NCI-H1048 (cell line): Measurements from ENCODE around the gene LMOD1.
"Not testable (repeated sequence)": the region's sequence is repeated elsewhere in the genome, so short reads cannot be mapped to it uniquely, and the experiment has no call there.

Experiments used
- DNase-seq: peaks from one replicate; lab custom pipeline; 2025; lab: John Stamatoyannopoulos, UW

LMOD1 gene

GRCh38 chr1:201946224-201946908 is at the start of gene LMOD1:
TSS of gene LMOD1 (minus strand) at chr1:201946548. CDS start at chr1:201946340, 208 bp downstream.
- DNase-seq, result no peak

- DNase-seq, result no peak
These were observed 44.1 kb upstream of the LMOD1 start for GRCh38 chr1:201990427-201990826.

GRCh38 chr1:201989354-201990128 is 43.2 kb upstream of the LMOD1 start:
- no peak for DNase-seq

DNA sequence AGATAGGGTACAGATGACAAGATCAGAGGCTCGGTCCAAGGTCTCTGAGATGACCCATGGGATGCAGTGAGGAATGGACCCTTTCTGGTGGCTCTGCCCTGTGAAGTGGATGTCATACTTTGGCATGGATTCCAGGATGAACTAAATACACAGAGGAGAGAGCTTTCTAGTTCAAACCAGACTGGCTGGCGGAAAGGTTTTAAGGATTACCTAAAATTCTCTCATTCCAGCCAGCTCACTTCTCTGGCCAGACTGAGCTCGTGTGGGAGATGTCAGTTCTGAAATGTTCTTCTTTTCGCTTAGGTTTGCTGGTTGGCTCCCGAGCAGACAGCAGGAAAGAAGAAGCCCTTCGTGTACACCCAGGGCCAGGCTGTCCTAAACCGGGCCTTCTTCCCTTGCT is 42.3 kb upstream of the LMOD1 start:
- no peak for DNase-seq

- no peak for DNase-seq
These were observed 39.0 kb upstream of the LMOD1 start for GRCh38 chr1:201985355-201985754.

- no peak for DNase-seq
These were observed 38.1 kb upstream of the LMOD1 start for GRCh38 chr1:201984446-201984845.

DNA sequence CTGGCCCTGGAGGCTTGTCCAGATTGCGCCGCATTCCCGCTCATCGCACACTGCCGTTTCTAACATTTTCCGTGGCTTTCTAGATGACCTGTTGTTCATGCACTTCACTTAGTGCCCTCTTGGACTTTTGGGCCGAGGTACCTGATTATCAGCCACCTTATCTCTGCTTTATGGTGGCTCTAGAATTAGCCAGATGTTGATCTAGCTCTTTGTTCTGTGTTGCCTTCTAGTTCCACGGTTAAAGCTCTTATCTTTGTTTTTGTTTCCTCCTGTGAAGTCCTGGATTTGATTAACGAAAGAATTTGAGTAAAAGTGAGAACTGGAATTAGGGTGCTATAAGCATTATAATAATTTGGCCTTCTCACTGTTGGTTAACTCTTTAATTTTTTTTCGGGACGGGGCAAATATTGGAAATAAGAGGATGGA is 37.0 kb upstream of the LMOD1 start:
- DNase-seq, result no peak

- no peak for DNase-seq
These were observed 36.5 kb upstream of the LMOD1 start, which contains the start of gene RNPEP for GRCh38 chr1:201982623-201983379. TSS of gene RNPEP (plus strand) at chr1:201982648. CDS start at chr1:201982667, 19 bp downstream.

DNA sequence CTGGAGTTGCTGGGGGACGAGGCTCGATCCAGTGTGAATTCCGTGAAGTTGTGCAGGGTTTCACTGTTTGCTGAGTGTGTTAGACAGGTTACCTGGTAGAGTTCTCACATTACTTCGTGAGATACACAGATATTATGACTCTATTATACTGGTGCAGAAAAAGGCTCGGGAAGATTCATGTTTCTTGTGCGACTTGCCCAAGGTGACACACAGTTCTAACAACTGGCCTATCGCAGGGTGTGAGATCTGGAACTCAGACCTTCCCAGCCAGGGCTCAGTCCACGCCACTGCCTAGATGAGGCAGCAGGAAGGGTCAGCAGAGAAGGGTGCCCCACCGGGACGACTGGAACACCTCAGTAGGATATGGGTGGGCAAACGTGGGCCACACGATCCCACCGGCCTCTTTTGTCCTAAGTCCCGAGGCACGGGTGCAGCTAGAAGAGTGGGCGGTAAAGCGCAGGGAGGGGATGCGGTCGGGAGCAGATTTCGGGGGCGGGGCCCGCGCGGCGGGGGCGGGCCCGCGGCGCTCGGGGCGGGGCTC is 35.8 kb upstream of the LMOD1 start:
- no peak for DNase-seq

DNA sequence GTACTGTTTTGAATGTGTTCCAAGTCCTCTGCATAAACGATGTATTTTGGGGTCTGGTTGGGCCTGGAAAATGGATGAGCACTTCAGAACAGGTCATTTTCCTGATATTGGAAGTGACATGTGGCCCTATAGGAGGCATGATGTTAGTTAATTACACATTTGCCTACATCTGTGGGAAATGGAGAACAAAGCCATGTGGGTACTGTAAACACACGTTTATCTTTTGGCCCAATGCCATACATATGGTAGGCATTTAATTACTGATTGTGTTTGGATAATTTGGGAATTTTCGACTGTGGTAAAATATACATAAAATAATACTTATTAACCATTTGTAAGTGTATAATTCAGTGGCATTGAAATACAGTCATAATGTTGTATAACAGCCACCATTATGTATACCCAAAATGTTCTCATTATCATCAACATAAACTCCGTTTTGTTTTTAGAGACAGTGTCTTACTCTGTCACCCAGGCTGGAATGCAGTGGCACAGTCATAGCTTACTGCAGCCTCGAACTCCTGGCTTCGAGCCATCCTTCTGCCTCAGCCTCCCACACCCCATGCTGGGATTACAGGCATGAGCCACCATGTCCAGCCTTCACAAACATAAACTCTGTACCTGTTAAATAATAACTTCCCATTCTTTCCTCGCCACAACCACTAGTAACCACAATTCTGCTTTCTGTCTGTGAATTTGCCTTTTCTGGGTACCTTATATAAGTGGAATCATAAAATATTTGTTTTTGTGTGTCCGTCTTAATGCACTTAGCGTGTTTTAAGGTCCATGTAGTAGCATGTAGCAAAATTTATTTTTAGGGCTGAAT is 24.2 kb upstream of the LMOD1 start:
- no peak for DNase-seq

DNA sequence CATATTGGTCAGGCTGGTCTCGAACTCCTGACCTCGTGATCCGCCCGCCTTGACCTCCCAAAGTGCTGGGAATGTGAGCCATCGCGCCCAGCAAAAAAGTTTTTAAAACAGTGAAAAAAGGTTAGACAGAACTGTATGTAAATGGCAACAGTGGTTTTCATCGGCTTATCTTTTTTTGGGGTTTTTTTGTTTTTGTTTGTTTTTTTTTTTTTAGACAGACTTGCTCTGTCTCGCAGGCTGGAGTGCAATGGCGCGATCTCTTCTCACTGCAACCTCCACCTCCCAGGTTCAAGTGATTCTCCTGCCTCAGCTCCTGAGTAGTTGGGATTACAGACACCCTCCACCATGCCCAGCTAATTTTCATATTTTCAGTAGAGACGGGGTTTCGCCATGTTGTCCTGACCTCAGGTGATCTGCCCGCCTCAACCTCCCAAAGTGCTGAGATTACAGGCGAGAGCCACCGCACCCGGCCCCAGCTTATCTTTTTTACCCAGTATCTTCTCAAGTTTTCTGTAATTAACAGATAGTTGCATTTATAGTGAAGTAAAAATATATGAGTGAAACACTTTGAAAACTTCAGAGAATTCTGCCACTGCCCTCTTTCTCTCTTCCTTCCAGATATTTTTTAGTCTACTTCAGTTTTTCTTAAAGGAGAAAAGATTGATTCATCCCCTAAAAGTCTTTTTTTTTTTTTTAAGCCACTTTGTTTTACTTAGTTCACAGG is 22.0 kb upstream of the LMOD1 start:
- DNase-seq, result no peak

DNA sequence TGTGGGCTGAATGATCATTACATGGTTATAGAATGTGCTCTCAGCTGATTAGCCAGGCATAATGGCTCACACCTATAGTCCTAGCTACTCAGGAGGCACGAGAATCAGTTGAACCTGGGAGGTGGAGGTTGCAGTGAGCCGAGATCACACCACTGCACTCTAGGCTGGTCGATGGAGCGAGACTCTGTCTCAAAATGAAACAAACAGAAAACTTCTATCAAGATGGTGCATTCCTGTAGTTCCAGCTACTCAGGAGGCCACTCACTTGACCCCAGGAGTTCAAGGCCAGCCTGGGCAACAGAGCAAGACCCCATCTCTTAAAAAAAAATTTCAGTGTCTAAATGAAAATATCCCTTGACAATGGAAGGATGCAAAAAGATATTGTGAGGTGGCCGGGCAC is 19.8 kb upstream of the LMOD1 start:
- no peak for DNase-seq

DNA sequence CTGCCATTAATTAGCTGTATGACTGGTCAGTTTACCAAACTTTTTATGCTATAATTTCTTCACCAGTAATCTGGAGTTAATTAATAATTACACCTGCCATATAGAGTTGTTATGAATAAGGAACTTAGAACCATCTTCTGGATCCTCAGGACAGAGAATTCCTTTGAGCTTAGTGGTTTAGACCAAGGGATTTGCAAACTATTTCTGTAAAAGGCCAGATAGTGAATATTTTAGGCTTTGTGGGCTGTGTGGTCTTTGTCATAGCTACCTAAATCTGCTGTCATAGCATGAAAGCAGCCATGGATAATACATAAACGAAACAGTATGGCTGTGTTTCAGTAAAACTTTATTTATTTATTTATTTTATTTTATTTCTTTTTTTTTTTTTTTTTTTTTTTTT is 17.9 kb upstream of the LMOD1 start:
- no peak for DNase-seq

DNA sequence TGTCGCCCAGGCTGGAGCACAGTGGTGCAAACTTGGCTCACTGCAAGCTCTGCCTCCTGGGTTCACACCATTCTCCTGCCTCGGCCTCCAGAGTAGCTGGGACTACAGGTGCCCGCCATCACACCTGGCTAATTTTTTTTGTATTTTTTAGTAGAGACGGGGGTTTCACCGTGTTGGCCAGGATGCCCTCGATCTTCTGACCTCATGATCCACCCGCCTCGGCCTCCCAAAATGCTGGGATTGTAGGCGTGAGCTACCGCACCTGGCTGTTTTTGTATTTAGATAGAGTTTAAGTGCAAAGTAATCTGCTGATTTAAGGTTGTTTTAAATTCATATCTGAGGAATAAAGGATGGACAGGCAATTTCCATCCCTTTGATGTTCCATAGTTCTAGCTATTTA is 16.0 kb upstream of the LMOD1 start:
- not testable (repeated sequence) for DNase-seq

GRCh38 chr1:201958348-201958747 is 12.0 kb upstream of the LMOD1 start:
- no peak for DNase-seq

- DNase-seq, result no peak
These were observed 9.4 kb upstream of the LMOD1 start for GRCh38 chr1:201955729-201956143.

GRCh38 chr1:201955009-201955728 is 8.8 kb upstream of the LMOD1 start, which contains the start of gene TIMM17A:
TSS of gene TIMM17A (plus strand) at chr1:201955503. CDS start at chr1:201955527, 24 bp downstream.
- peak; percentile 99 for DNase-seq

DNA sequence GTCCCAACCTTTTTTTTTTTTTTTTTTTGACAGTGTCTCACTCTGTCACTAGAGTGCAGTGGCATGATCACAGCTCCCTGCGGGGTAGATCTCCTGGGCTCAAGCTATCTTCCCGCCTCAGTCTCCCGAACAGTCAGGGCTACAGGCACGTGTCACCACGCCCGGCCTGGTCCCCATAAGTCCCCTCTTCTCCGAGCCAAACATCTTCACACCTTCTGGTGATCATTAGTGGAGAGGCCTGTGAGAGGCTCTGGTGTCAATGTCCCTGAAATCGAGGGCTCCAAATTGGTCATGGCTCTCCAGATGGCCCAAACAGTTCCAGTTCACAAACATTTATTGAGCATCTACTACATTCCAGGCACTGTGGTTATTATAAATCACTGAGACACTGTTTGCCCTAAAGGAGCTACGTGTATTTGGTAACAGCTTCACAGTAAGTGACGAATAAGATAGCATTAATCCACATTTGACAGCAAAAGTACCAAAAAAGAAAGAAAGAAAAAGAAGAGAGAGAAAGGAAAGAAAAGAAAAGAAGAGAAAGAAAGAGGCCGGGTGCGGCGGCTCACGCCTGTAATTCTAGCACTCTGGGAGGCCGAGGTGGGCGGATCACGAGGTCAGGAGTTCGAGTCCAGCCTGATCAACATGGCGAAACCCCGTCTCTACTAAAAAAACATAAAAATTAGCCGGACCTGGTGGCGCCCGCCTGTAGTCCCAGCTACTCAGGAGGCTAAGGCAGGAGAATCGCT is 8.1 kb upstream of the LMOD1 start:
- DNase-seq, result no peak

DNA sequence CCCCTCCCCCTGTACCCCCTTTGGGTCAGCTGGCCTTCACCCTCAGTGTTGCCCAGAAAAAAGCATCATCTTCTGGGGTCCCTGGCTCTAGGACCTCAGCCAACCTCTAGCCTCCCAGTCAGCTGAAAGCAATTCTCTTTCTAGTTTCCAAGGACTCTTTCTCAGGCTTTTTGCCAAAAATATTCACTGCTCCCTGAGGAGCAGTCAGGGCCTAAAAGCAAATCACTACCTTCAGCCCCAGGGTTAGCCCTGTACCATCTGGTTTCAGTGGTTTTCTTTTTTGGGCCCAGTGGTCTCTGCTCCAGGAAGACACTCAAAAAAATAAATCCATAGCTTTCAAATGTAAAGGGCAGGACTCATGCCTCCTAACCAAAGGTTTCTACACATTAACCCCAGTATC is 3.1 kb upstream of the LMOD1 start:
- no peak for DNase-seq
